ENCODE data around the gene CELF2.

GRCh38 chr10:11225935-11226334 lies 208.3 kb downstream of the CELF2 start:
- TF ChIP-seq, protein P1, sequence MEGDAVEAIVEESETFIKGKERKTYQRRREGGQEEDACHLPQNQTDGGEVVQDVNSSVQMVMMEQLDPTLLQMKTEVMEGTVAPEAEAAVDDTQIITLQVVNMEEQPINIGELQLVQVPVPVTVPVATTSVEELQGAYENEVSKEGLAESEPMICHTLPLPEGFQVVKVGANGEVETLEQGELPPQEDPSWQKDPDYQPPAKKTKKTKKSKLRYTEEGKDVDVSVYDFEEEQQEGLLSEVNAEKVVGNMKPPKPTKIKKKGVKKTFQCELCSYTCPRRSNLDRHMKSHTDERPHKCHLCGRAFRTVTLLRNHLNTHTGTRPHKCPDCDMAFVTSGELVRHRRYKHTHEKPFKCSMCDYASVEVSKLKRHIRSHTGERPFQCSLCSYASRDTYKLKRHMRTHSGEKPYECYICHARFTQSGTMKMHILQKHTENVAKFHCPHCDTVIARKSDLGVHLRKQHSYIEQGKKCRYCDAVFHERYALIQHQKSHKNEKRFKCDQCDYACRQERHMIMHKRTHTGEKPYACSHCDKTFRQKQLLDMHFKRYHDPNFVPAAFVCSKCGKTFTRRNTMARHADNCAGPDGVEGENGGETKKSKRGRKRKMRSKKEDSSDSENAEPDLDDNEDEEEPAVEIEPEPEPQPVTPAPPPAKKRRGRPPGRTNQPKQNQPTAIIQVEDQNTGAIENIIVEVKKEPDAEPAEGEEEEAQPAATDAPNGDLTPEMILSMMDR (conservative IDR thresholded peaks at IDR 0.05; ENCODE audit: low read depth, low read length): no peak
- TF ChIP-seq CEBPB (IDR thresholded peaks at IDR 0.05; ENCODE audit: low read depth, low read length): no peak
- TF ChIP-seq POLR2A (IDR thresholded peaks at IDR 0.05; ENCODE audit: low read depth, low read length): no peak
- no peak for TF ChIP-seq FOS (IDR thresholded peaks at IDR 0.05; ENCODE audit: low read depth, low read length)
- TF ChIP-seq MAZ (IDR thresholded peaks at IDR 0.05; ENCODE audit: borderline replicate concordance, low read depth, low read length): no peak
